Astrocyte of the cerebellum (primary cell): ENCODE results near the gene PATJ.
A peak's percentile ranks its signal among the peaks of the same experiment; 100 is the strongest.

Source experiments
- DNase-seq: peaks from one replicate; pipeline ENCODE4 v3.0.0-alpha.2; 2011; ENCODE audit warnings: low read depth
- H3K4me3 ChIP-seq: 2 replicates; pipeline ENCODE4 v1.5.1; 2011; ENCODE audit warnings: mild to moderate bottlenecking, low read depth, low read length, moderate library complexity
- CTCF ChIP-seq: IDR thresholded peaks from 2 replicates; pipeline ENCODE4 v1.5.1; 2012; ENCODE audit warnings: low read length, low read depth, moderate library complexity, mild to moderate bottlenecking; ENCODE audit errors: missing control alignments
- in situ Hi-C: cut with HindIII; loops from 2 replicates; pipeline ENCODE4 v1.10.0; 2017; ENCODE audit warnings: low sequenced_read_pairs

Gene PATJ

GRCh38 chr1:61978796-61979195 is 236.5 kb downstream of the PATJ start:
- TF ChIP-seq CTCF = no peak
- DNase-seq = no peak
- in situ Hi-C loops = no loop called here
- no peak overlapping the region for H3K4me3 ChIP-seq

GRCh38 chr1:61979729-61980128 is 237.4 kb downstream of the PATJ start:
- TF ChIP-seq CTCF = no peak
- in situ Hi-C loops = no loop called here
- H3K4me3 ChIP-seq = no peak overlapping the region
- no peak for DNase-seq

- in situ Hi-C loops = no loop called here
- TF ChIP-seq CTCF = no peak
- peak; percentile 31 for DNase-seq
- H3K4me3 ChIP-seq = no peak overlapping the region
These were observed 238.3 kb downstream of the PATJ start for GRCh38 chr1:61980561-61980960.

GRCh38 chr1:61981870-61982660 is 239.8 kb downstream of the PATJ start:
- no peak for DNase-seq
- TF ChIP-seq CTCF = no peak
- in situ Hi-C loops = no loop called here
- H3K4me3 ChIP-seq = no peak overlapping the region

- in situ Hi-C loops = no loop called here
- no peak for DNase-seq
- no peak for TF ChIP-seq CTCF
- H3K4me3 ChIP-seq = no peak overlapping the region
These were observed 241.0 kb downstream of the PATJ start for GRCh38 chr1:61983236-61983635.

GRCh38 chr1:61992257-61992656 is 250.0 kb downstream of the PATJ start:
- no peak overlapping the region for H3K4me3 ChIP-seq
- DNase-seq = no peak
- in situ Hi-C loops = no loop called here
- TF ChIP-seq CTCF = no peak
